GM12878 (cell line): ENCODE measurements around the gene TRIM7.

Experiments used
- BACH1 ChIP-seq: fragments of 450-650 bp; IDR thresholded peaks from 2 replicates; pipeline ENCODE4 v1.6.1; 2017; ENCODE audit warnings: mild to moderate bottlenecking, borderline replicate concordance
- CHD4 ChIP-seq: fragments of 200-600 bp; sonication (generic); IDR thresholded peaks from 2 replicates; pipeline ENCODE4 v1.6.1; 2016; ENCODE audit warnings: mild to moderate bottlenecking
- ESRRA ChIP-seq: IDR thresholded peaks from 2 replicates; pipeline ENCODE4 v1.6.1; 2012; ENCODE audit warnings: mild to moderate bottlenecking, low read length, improper control_type of control experiment
- MXI1 ChIP-seq: fragments of 150-350 bp; IDR thresholded peaks from 2 replicates; pipeline ENCODE4 v1.6.1; 2011; ENCODE audit warnings: low read depth, mild to moderate bottlenecking, inconsistent platforms, low read length, improper control_type of control experiment
- NR2C2 ChIP-seq: IDR thresholded peaks from 2 replicates; pipeline ENCODE4 v1.6.1; 2011; ENCODE audit warnings: borderline replicate concordance, low read depth; ENCODE audit not compliant: control insufficient read depth, insufficient read length
- PAX8 ChIP-seq: fragments of 450-650 bp; IDR thresholded peaks from 2 replicates; pipeline ENCODE4 v1.6.1; 2017; ENCODE audit warnings: mild to moderate bottlenecking, moderate library complexity
- POLR2A ChIP-seq: IDR thresholded peaks from 2 replicates; pipeline ENCODE4 v1.6.1; 2011; ENCODE audit warnings: low read depth, mild to moderate bottlenecking, low read length
- POLR2AphosphoS2 ChIP-seq: IDR thresholded peaks from 2 replicates; pipeline ENCODE4 v1.6.1; 2011; ENCODE audit warnings: low read depth, mild to moderate bottlenecking, low read length, improper control_type of control experiment, moderate library complexity
- ZSCAN29 ChIP-seq: fragments of 450-650 bp; IDR thresholded peaks from 2 replicates; pipeline ENCODE4 v1.6.1; 2017; ENCODE audit warnings: mild to moderate bottlenecking, moderate library complexity
- TF ChIP-seq, protein P1 (sequence below), 3 experiments: IDR thresholded peaks in 2 of 3; conservative IDR thresholded peaks in 1 of 3; 2 replicates each; pipeline ENCODE4 v1.5.1; 2011; ENCODE audit warnings: low read depth in 3 of 3, low read length in 3 of 3, mild to moderate bottlenecking in 3 of 3, control low read depth in 2 of 3, moderate library complexity in 2 of 3, inconsistent platforms in 1 of 3, mixed read lengths in 1 of 3; ENCODE audit not compliant: control insufficient read depth in 2 of 3, insufficient read depth in 1 of 3; ENCODE audit errors: extremely low read depth in 1 of 3
- TF ChIP-seq, protein P2 (sequence below): fragments of 150-350 bp; IDR thresholded peaks from 2 replicates; pipeline ENCODE4 v1.6.1; 2014; ENCODE audit warnings: mild to moderate bottlenecking, low read depth, low read length
- TF ChIP-seq, protein P3 (sequence below): IDR thresholded peaks from 2 replicates; pipeline ENCODE4 v1.6.1; 2012; ENCODE audit warnings: low read depth, low read length, improper control_type of control experiment

DNA sequence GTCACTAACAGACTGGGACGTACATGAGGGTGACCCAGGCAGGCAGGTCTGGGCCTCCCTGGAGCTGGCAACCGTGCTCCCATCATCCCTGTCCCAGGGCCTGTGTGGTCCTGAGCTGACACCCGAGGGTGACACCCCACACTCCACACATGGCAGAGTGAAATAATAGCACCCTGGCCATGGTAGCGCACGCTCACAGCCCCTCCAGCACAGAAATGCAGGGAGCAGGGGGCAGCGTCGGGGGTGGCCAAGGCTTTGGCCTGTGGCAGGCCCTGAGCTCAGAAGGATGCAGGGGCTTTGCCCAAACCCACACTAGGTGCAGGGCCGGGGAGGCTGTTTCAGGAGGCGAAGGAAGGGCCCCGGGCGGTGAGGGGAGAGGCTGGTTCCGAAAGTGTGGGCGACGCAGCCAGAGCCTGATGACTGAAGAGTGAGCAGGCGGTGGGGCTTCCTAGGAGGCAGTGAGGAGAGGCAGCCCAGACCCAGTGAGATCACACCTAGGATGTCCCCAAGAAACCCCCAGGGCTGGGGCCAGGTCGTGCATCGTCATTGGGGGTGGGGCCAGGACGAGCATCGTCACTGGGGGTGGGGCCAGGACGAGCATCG lies 44.7 kb downstream of the TRIM7 start:
- TF ChIP-seq, protein P1, sequence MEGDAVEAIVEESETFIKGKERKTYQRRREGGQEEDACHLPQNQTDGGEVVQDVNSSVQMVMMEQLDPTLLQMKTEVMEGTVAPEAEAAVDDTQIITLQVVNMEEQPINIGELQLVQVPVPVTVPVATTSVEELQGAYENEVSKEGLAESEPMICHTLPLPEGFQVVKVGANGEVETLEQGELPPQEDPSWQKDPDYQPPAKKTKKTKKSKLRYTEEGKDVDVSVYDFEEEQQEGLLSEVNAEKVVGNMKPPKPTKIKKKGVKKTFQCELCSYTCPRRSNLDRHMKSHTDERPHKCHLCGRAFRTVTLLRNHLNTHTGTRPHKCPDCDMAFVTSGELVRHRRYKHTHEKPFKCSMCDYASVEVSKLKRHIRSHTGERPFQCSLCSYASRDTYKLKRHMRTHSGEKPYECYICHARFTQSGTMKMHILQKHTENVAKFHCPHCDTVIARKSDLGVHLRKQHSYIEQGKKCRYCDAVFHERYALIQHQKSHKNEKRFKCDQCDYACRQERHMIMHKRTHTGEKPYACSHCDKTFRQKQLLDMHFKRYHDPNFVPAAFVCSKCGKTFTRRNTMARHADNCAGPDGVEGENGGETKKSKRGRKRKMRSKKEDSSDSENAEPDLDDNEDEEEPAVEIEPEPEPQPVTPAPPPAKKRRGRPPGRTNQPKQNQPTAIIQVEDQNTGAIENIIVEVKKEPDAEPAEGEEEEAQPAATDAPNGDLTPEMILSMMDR (IDR thresholded peaks at IDR 0.05 in 2 of 3, conservative IDR thresholded peaks at IDR 0.05 in 1 of 3; ENCODE audit: control insufficient read depth in 2 of 3, extremely low read depth in 1 of 3, insufficient read depth in 1 of 3, low read depth in 3 of 3, low read length in 3 of 3), result no peak
- TF ChIP-seq, protein P2, sequence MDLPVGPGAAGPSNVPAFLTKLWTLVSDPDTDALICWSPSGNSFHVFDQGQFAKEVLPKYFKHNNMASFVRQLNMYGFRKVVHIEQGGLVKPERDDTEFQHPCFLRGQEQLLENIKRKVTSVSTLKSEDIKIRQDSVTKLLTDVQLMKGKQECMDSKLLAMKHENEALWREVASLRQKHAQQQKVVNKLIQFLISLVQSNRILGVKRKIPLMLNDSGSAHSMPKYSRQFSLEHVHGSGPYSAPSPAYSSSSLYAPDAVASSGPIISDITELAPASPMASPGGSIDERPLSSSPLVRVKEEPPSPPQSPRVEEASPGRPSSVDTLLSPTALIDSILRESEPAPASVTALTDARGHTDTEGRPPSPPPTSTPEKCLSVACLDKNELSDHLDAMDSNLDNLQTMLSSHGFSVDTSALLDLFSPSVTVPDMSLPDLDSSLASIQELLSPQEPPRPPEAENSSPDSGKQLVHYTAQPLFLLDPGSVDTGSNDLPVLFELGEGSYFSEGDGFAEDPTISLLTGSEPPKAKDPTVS, result no peak
- TF ChIP-seq POLR2AphosphoS2 (no peak), CHD4 (no peak), PAX8 (no peak), ZSCAN29 (no peak), POLR2A (peak; percentile 54), ESRRA (no peak), NR2C2 (no peak), BACH1 (no peak), MXI1 (no peak)
- TF ChIP-seq, protein P3, sequence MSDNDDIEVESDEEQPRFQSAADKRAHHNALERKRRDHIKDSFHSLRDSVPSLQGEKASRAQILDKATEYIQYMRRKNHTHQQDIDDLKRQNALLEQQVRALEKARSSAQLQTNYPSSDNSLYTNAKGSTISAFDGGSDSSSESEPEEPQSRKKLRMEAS, result no peak
